OCI-LY7 (cell line): ENCODE data around the gene CNDP1.

Experiments
- EZH2phosphoT487 ChIP-seq: fragments of 200-600 bp; sonication (generic); IDR thresholded peaks from 2 replicates; pipeline ENCODE4 v1.6.1; 2018; ENCODE audit warnings: low read depth, borderline replicate concordance, mild to moderate bottlenecking, mixed run types, antibody characterized with exemption, low read length, moderate library complexity, mixed read lengths
- TF ChIP-seq, protein P1 (sequence below): fragments of 200-600 bp; sonication (generic); conservative IDR thresholded peaks from 2 replicates; pipeline ENCODE4 v1.5.1; 2014; ENCODE audit warnings: mild to moderate bottlenecking, antibody characterized with exemption, low read length, moderate library complexity, mixed read lengths

DNA sequence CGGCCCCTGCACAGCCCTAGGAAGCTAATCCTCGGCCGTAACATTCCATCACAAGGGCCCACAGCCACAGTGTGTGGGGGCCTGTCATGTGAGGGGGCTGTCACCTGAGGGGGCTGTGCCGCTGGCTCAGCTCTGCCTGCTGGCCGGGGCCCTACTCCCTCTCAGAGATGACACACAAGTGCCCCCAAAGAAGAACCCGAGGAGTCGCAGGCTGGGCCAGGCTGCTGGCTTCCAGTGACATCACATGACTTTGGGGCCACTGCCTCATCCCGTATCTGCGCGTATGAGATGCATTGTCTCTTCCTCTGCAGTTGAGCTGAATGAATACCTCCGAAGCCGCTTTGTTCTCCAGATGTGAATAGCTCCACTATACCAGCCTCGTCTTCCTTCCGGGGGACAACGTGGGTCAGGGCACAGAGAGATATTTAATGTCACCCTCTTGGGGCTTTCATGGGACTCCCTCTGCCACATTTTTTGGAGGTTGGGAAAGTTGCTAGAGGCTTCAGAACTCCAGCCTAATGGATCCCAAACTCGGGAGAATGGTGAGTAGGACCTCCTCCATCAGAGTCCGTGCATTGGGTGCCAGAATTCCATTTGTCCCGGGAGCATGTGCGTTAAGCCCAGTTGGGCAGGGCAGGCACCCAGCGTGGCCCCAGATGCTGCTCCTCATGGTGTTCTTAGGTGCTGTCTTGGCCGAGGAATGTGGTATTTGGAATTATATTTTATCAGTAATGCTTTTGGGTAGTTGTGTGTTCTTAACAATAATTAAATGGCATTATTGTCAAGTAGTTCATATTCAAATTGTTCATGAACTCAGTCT lies at the start of gene CNDP1:
- TF ChIP-seq, protein P1, sequence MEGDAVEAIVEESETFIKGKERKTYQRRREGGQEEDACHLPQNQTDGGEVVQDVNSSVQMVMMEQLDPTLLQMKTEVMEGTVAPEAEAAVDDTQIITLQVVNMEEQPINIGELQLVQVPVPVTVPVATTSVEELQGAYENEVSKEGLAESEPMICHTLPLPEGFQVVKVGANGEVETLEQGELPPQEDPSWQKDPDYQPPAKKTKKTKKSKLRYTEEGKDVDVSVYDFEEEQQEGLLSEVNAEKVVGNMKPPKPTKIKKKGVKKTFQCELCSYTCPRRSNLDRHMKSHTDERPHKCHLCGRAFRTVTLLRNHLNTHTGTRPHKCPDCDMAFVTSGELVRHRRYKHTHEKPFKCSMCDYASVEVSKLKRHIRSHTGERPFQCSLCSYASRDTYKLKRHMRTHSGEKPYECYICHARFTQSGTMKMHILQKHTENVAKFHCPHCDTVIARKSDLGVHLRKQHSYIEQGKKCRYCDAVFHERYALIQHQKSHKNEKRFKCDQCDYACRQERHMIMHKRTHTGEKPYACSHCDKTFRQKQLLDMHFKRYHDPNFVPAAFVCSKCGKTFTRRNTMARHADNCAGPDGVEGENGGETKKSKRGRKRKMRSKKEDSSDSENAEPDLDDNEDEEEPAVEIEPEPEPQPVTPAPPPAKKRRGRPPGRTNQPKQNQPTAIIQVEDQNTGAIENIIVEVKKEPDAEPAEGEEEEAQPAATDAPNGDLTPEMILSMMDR = no peak
- TF ChIP-seq EZH2phosphoT487 = no peak
